ENCODE data around the gene CDK14. TPM values are rescaled to one million over a fixed set of nuclear protein-coding genes. Genes with fewer than 3 reads are reported as not detected.

CDK14 gene
- total and polyA plus RNA-seq, 2 donors (not counting 3 experiments of a cell fraction or from before 2014, with no cell fraction given), result 5.5 to 34.2 TPM

- no peak overlapping the region for H3K4me3 ChIP-seq (replicated peaks in 1 of 3; ENCODE audit: insufficient read depth in 1 of 3, low read depth in 1 of 3, low read length in 3 of 3)
- H3K9me1 ChIP-seq (replicated peaks; ENCODE audit: control insufficient read depth, extremely low read depth, insufficient read depth, low read length), result no peaks in the 10 kb centered on the region
- no peaks in the 10 kb centered on the region for H3K9me3 ChIP-seq (replicated peaks; ENCODE audit: control insufficient read depth, insufficient read depth, low read length)
- BruUV-seq (replicated peaks), result no TSS peak
- ChIA-PET POLR2A (no interaction called here), CTCF (no interaction called here)
- H3K27me3 ChIP-seq (ENCODE audit: control insufficient read depth in 2 of 2, insufficient read depth in 2 of 2, low read length in 2 of 2), result no peaks in the 10 kb centered on the region
- H3K36me3 ChIP-seq (ENCODE audit: control insufficient read depth in 2 of 2, extremely low read depth in 1 of 2, insufficient read depth in 2 of 2, low read length in 2 of 2), result no peaks in the 10 kb centered on the region
- H3K4me2 ChIP-seq (ENCODE audit: insufficient read depth, low read length), result no peak overlapping the region
- FAIRE-seq (no peak), DNase-seq (ENCODE audit: low read depth, low spot score) (no peak)
- peaks cover 15% of the 10 kb centered on the region for H3K79me2 ChIP-seq (ENCODE audit: control insufficient read depth, insufficient read depth, low read length)
- no peak for TF ChIP-seq CTCF (IDR thresholded peaks at IDR 0.05; ENCODE audit: extremely low read depth in 1 of 2, insufficient read depth in 1 of 2, low read depth in 1 of 2, low read length in 2 of 2)
- TF ChIP-seq MYC (IDR thresholded peaks at IDR 0.05; ENCODE audit: low read depth, low read length), result no peak
- no peak for TF ChIP-seq GATA2 (IDR thresholded peaks at IDR 0.05; ENCODE audit: insufficient read depth, insufficient read length, low read depth, low read length)
- no peak for TF ChIP-seq FOS (IDR thresholded peaks at IDR 0.05; ENCODE audit: borderline replicate concordance, insufficient read depth, low read length)
- TF ChIP-seq POLR2A (IDR thresholded peaks at IDR 0.05; ENCODE audit: low read depth, low read length), result no peak
- TF ChIP-seq MAX (IDR thresholded peaks at IDR 0.05; ENCODE audit: insufficient read depth, insufficient read length), result no peak
- TF ChIP-seq POLR2AphosphoS5 (IDR thresholded peaks at IDR 0.05; ENCODE audit: insufficient read depth, low read depth, low read length), result no peak
- no peak for TF ChIP-seq EZH2 (IDR thresholded peaks at IDR 0.05; ENCODE audit: borderline replicate concordance, low read depth, low read length, severe bottlenecking)
- no peak for TF ChIP-seq JUN (IDR thresholded peaks at IDR 0.05; ENCODE audit: borderline replicate concordance, insufficient read depth, insufficient read length, low read depth)
- no peak overlapping the region for H2AFZ ChIP-seq (ENCODE audit: low read depth, low read length)
- H3K9ac ChIP-seq (replicated peaks; ENCODE audit: extremely low read depth, insufficient read depth, low read length), result no peak overlapping the region
- intact Hi-C loops (cut with micrococcal nuclease), result no loop called here
- no peak overlapping the region for H3K27ac ChIP-seq (ENCODE audit: insufficient read depth, low read depth, low read length)
- H4K20me1 ChIP-seq (replicated peaks; ENCODE audit: control insufficient read depth, extremely low read depth, insufficient read depth, low read length), result no peaks in the 10 kb centered on the region
- dilution Hi-C loops (cut with MboI; ENCODE audit: extremely low pct_ligation_motif_present, low sequenced_read_pairs), result no loop called here
- no peaks in the 10 kb centered on the region for H3K4me1 ChIP-seq (ENCODE audit: control insufficient read depth, extremely low read depth, insufficient read depth, low read length)
These were observed 90.0 kb downstream of the CDK14 start for GRCh38 chr7:90686146-90686545.
